Astrocyte (in vitro differentiated cells and primary cell): ENCODE measurements around the gene MLXIP. TPM values are rescaled to one million over a fixed set of nuclear protein-coding genes. Genes with fewer than 3 reads are reported as not detected.

Experiments
- DNase-seq: peaks from one replicate; pipeline ENCODE4 v3.0.0-alpha.2; 2010; ENCODE audit warnings: low read depth
- FAIRE-seq: peaks from 2 replicates; lab custom pipeline; 2011; peaks lifted over from hg19 to GRCh38; lab: Jason Lieb, UNC
- H2AFZ ChIP-seq: 2 replicates; pipeline ENCODE4 v1.6.0; 2012; ENCODE audit warnings: low read depth, low read length, inconsistent platforms
- H3K27ac ChIP-seq: 2 replicates; pipeline ENCODE4 v1.5.1; 2011; ENCODE audit warnings: low read depth, low read length, inconsistent platforms
- H3K27me3 ChIP-seq: 2 replicates; pipeline ENCODE4 v1.6.0; 2011; ENCODE audit warnings: low read length, inconsistent platforms; ENCODE audit not compliant: insufficient read depth
- H3K36me3 ChIP-seq: 2 replicates; pipeline ENCODE4 v1.5.1; 2011; ENCODE audit warnings: low read length, inconsistent platforms; ENCODE audit not compliant: insufficient read depth
- H3K4me1 ChIP-seq: 2 replicates; pipeline ENCODE4 v1.5.1; 2011; ENCODE audit warnings: low read length, inconsistent platforms; ENCODE audit not compliant: insufficient read depth
- H3K4me2 ChIP-seq: 2 replicates; pipeline ENCODE4 v1.6.0; 2012; ENCODE audit warnings: low read length, inconsistent platforms
- H3K4me3 ChIP-seq: 2 replicates; pipeline ENCODE4 v1.5.1; 2011; ENCODE audit warnings: low read depth, mild to moderate bottlenecking, low read length, inconsistent platforms; ENCODE audit not compliant: insufficient read depth
- H3K79me2 ChIP-seq: 2 replicates; pipeline ENCODE4 v1.6.0; 2012; ENCODE audit warnings: mild to moderate bottlenecking, low read length, inconsistent platforms; ENCODE audit not compliant: insufficient read depth
- H3K9ac ChIP-seq: 2 replicates; pipeline ENCODE4 v1.6.0; 2012; ENCODE audit warnings: mild to moderate bottlenecking, low read length, inconsistent platforms
- H3K9me3 ChIP-seq: 2 replicates; pipeline ENCODE4 v1.5.1; 2012; ENCODE audit warnings: low read depth, mild to moderate bottlenecking, low read length, inconsistent platforms; ENCODE audit not compliant: insufficient read depth
- H4K20me1 ChIP-seq: 2 replicates; pipeline ENCODE4 v1.6.0; 2012; ENCODE audit warnings: low read length, inconsistent platforms; ENCODE audit not compliant: insufficient read depth
- H3K27ac Mint-ChIP-seq: one replicate; pipeline ENCODE4 v1.8.0; 2021; ENCODE audit warnings: mild to moderate bottlenecking, mixed read lengths; ENCODE audit not compliant: unreplicated experiment
- H3K27me3 Mint-ChIP-seq: one replicate; pipeline ENCODE4 v1.8.0; 2021; ENCODE audit warnings: low read depth, mixed read lengths; ENCODE audit not compliant: unreplicated experiment
- H3K36me3 Mint-ChIP-seq: one replicate; pipeline ENCODE4 v1.8.0; 2021; ENCODE audit warnings: low read depth, mixed read lengths; ENCODE audit not compliant: unreplicated experiment
- H3K4me1 Mint-ChIP-seq: one replicate; pipeline ENCODE4 v1.8.0; 2021; ENCODE audit warnings: low read depth, mixed read lengths; ENCODE audit not compliant: unreplicated experiment
- H3K4me3 Mint-ChIP-seq: one replicate; pipeline ENCODE4 v1.8.0; 2021; ENCODE audit warnings: mild to moderate bottlenecking, moderate library complexity, mixed read lengths; ENCODE audit not compliant: unreplicated experiment
- H3K9me3 Mint-ChIP-seq: one replicate; pipeline ENCODE4 v1.8.0; 2021; ENCODE audit warnings: mild to moderate bottlenecking, mixed read lengths; ENCODE audit not compliant: unreplicated experiment
- CTCF ChIP-seq: IDR thresholded peaks from 2 replicates; pipeline ENCODE4 v1.5.1; 2011; ENCODE audit warnings: low read depth, mild to moderate bottlenecking, inconsistent platforms, low read length, moderate library complexity; ENCODE audit not compliant: insufficient read depth
- EZH2 ChIP-seq: IDR thresholded peaks from 2 replicates; pipeline ENCODE4 v1.6.1; 2012; ENCODE audit warnings: mild to moderate bottlenecking, low read length, inconsistent platforms; ENCODE audit not compliant: insufficient read depth
- total RNA-seq: library from RNA; stranded (reverse); gene quantifications from 2 replicates; pipeline ENCODE4 v1.2.1, GENCODE V29; 2021

Gene MLXIP
- total RNA-seq, 1 donor from 2014 or later, result 62.5 TPM

GRCh38 chr12:122155705-122156104, 77.1 kb downstream of the MLXIP start:
- H3K36me3 ChIP-seq, result no peaks in the 10 kb centered on the region
- H3K9me3 ChIP-seq, result no peaks in the 10 kb centered on the region
- DNase-seq (no peak), FAIRE-seq (no peak)
- H2AFZ ChIP-seq, result no peak overlapping the region
- no peak overlapping the region for H3K9ac ChIP-seq
- H3K4me2 ChIP-seq, result no peak overlapping the region
- Mint-ChIP-seq H3K36me3 (peaks cover 10% of the 10 kb centered on the region), H3K27me3 (peaks cover 21% of the 10 kb centered on the region), H3K27ac (no peak overlapping the region), H3K4me1 (no peaks in the 10 kb centered on the region), H3K9me3 (peaks cover 2% of the 10 kb centered on the region), H3K4me3 (no peak overlapping the region)
- no peak for TF ChIP-seq EZH2
- TF ChIP-seq CTCF, result no peak
- no peaks in the 10 kb centered on the region for H3K79me2 ChIP-seq
- no peak overlapping the region for H3K27ac ChIP-seq
- no peaks in the 10 kb centered on the region for H3K27me3 ChIP-seq
- H4K20me1 ChIP-seq, result no peaks in the 10 kb centered on the region
- no peak overlapping the region for H3K4me3 ChIP-seq
- H3K4me1 ChIP-seq, result no peaks in the 10 kb centered on the region

DNA sequence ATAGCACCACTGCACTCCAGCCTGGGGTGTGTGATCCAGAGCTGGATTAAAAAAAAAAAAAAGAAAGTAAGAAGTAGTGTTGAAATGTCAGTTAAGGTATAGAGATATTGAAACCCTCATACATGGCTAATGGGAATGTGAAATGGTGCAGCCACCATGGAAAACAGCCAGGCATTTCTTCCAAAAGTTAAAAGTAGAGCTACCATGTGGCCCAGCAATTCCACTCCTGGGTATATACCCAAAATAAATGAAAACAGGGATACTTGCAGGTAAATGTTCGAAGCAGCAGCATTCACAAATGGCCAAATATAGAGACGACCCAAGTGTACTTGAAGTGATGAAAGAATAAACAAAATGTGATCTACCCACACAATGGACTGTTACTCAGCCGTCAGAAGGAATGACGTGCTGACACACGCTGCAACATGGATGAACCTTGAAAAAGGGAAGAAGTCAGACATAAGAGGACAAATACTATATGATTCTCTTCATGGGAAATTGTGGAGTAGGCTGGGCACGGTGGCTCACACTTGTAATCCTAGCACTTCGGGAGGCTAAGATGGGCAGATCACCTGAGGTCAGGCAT, 80.2 kb downstream of the MLXIP start:
- H3K9ac ChIP-seq, result no peak overlapping the region
- Mint-ChIP-seq H3K36me3 (peaks cover 8% of the 10 kb centered on the region), H3K4me3 (no peak overlapping the region), H3K4me1 (no peaks in the 10 kb centered on the region), H3K9me3 (no peaks in the 10 kb centered on the region), H3K27ac (no peak overlapping the region), H3K27me3 (peaks cover 14% of the 10 kb centered on the region)
- no peaks in the 10 kb centered on the region for H3K4me1 ChIP-seq
- no peak overlapping the region for H3K27ac ChIP-seq
- no peaks in the 10 kb centered on the region for H3K36me3 ChIP-seq
- H3K27me3 ChIP-seq, result no peaks in the 10 kb centered on the region
- DNase-seq (no peak), FAIRE-seq (no peak)
- no peak overlapping the region for H3K4me3 ChIP-seq
- no peak overlapping the region for H2AFZ ChIP-seq
- H3K9me3 ChIP-seq, result peaks cover 3% of the 10 kb centered on the region
- H4K20me1 ChIP-seq, result no peaks in the 10 kb centered on the region
- no peaks in the 10 kb centered on the region for H3K79me2 ChIP-seq
- TF ChIP-seq CTCF (no peak), EZH2 (no peak)
- no peak overlapping the region for H3K4me2 ChIP-seq

- TF ChIP-seq CTCF (no peak), EZH2 (no peak)
- no peak overlapping the region for H3K27ac ChIP-seq
- peaks cover 3% of the 10 kb centered on the region for H3K9me3 ChIP-seq
- H3K9ac ChIP-seq, result no peak overlapping the region
- Mint-ChIP-seq H3K4me3 (no peak overlapping the region), H3K27me3 (peaks cover 11% of the 10 kb centered on the region), H3K27ac (no peak overlapping the region), H3K4me1 (no peaks in the 10 kb centered on the region), H3K9me3 (no peaks in the 10 kb centered on the region), H3K36me3 (peaks cover 5% of the 10 kb centered on the region)
- FAIRE-seq (no peak), DNase-seq (no peak)
- no peaks in the 10 kb centered on the region for H3K4me1 ChIP-seq
- H4K20me1 ChIP-seq, result no peaks in the 10 kb centered on the region
- H3K36me3 ChIP-seq, result no peaks in the 10 kb centered on the region
- H3K4me3 ChIP-seq, result no peak overlapping the region
- H2AFZ ChIP-seq, result no peak overlapping the region
- H3K4me2 ChIP-seq, result no peak overlapping the region
- H3K79me2 ChIP-seq, result no peaks in the 10 kb centered on the region
- no peaks in the 10 kb centered on the region for H3K27me3 ChIP-seq
Observed at GRCh38 chr12:122159882-122160281, 81.3 kb downstream of the MLXIP start.
